DMS 273 (cell line): ENCODE data around the gene PMEPA1.

Experiments
- DNase-seq: peaks from one replicate; lab custom pipeline; 2025; ENCODE audit not compliant: unreplicated experiment; lab: John Stamatoyannopoulos, UW

PMEPA1 gene

GRCh38 chr20:57695012-57695411, 14.8 kb downstream of the PMEPA1 start:
- no peak for DNase-seq

DNA sequence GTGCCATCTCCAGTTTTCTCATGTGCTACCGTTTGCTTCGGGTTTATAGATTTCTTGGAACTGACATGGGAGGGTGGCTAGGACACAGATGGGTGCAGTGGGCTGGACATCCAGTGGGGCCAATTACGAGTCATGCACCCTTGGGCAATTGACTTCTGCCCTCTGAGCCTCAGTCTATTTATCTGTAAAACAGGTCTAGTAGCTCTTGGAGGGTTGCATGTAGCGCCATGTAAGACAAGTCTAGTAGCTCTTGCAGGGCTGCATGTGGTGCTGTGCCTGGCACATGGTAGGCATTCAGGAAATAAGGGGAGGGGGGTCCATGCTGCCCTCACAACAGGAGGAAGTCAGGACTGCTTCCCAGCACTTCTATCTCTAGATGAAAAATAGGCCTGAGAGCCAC, 15.3 kb downstream of the PMEPA1 start:
- no peak for DNase-seq

DNA sequence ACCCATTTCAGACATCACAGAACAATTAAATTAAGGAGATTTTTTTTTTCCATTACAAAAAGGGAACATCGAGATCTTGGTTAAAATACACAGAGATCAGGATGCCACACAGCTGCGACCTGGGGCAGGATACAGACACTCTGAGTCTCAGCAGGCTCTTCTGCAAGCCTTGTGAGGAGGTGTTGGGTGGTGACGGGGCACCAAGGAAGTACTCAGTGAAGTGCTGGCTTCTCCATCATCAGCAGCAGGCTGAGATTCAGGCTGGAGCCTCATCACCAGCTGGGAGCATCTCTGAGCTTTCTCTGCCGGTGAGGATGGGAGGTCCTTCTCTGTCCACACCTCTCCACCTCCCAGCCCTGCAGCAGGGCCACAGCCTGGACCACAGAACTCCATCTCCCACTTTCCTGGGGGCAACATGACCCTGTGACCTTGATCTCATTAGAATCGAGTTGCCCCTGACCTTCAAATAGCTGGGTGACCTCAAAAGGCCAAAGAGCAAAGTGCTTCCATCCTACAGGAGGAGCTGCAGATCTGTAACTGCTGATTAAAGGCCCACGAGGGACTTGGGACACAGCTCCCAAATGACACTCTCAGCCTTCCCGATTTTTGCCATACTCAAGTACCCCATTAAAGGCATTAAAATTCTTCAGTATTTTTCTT, 16.0 kb downstream of the PMEPA1 start:
- no peak for DNase-seq

DNA sequence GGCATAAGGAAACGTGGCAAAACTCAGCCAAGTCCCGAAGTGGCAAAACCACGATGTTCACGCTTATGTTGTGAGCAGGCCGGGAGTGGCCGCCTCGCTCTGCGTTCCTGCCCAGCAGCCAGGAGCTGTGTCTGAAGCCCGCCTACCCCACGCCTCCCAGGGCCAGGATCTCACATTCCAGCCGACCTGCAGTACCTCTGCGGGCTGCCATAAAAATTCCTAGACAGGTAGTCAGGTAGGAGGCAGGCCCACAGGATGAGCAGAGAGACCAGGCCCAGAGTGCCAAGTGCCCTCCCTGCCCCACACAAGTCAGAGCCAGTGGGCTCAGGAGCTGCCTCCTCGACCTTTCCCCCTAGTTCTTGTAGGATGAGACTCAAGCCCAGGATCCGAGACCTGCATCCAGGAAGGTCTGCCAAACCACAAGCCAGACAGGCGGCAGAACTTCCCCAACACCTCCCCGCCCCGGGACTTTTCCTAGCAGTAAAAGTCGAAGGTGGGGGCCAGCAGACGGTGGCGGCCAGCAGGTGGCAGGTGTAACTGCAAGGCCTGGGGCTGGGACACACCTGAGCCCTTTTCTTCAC, 16.7 kb downstream of the PMEPA1 start:
- DNase-seq, result no peak

GRCh38 chr20:57692393-57692792, 17.4 kb downstream of the PMEPA1 start:
- DNase-seq, result no peak

DNA sequence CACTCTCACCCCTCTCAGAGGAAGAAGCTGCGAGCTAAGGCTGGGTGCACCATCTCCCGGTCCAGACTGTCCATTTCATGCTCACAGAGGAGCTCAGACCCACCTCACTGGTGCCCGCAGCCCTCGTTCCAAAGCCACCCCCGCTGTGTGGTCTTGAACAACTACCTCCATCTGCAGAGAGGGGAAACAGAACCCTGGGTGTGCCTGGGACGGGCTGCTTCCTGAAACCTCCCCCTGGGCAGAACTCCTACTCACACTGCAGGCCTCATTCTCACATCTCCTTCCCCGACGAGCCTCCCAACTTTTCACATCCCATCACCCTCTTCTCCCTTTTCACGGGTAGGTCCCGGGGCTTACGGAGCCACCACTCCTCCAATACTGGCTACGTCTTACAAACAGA, 18.1 kb downstream of the PMEPA1 start:
- DNase-seq, result no peak

GRCh38 chr20:57690525-57690924, 19.3 kb downstream of the PMEPA1 start:
- DNase-seq, result no peak

DNA sequence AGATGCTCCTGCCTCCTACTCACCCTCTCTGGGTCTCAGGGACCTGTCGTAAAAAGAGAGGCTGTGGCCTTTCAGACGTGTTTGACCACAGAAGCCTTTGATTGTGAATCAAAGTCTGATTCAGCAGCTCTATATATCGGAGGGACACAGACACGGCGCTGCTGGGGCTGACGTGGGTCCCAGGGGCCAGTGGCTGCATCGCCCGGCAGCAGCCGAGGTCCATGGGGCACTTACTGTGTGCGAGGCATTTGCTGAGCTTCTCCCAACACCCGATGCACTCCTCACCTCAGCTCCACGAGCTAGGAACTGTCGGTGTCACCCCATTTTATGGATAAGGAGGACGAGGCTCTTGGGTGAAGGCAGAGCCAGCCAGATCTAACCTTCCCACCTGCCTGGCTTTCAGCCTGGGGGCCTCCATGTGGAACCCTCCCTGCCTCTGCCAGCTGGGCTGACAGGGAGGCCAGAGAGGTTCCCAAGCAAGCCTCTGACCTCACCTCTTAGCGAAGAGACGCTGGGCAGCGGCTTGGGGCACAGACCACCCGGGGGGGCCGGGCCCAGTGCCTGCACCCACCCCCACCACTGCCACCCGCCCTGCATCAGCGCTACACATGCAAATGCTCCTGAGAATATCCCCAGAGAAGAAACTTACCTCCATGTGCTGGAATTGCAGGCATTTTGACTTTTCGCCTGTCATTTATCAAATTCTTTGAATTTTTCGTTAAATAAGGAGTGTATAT, 19.9 kb downstream of the PMEPA1 start:
- no peak for DNase-seq

- no peak for DNase-seq
Observed at GRCh38 chr20:57688864-57689263, 21.0 kb downstream of the PMEPA1 start.

DNA sequence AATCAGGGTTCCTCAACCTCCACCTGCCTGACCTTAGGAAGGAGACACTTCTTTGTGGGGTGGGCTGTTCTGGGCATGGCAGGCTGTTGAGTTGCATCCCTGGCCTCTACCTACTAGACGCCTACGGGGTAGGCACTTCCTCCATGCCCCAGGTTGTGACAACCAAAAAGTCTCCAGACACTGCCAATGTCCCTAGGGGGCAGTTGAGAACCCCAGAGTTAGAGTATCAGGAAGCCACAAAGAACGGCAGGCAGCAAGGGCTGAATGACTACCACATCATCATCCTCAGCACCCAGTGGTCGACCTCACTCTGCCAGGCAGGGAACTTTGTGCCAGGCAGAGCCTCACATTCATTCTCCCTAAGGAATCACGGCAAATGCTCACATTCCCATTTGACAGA, 21.5 kb downstream of the PMEPA1 start:
- DNase-seq, result no peak

DNA sequence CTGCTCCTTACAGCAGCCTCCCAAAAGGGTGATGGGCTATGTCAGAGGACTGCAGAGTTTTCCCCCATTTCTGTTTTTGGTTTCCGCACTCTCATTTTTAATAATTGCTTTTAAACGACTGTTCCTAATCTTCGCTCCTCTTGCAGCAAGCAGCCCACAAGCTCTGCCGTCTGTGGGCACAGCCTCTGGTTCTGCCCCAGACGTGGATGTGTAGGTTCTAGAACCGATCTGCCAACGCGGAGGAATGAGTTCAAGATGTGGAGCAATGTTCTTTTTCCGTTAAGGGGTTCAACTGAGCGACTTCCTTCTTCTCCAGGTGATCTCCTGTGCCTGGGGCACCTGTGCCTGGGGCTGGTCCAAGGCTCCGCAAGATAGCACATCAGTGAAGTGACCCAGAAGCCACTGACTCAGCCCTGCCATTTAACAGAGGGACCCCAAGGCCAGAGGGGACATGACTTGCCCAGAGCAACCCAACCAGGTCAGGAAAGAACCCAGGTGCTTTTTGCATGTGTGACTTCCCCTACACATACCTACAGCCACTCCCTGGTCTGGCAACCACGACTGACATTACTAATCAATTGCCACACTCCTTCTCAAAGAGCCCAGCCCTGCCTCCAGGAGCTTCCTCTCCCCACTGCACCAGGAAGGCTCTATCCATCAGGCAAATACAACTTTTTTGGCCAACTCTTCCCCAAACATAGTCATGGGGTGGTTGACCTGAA, 22.7 kb downstream of the PMEPA1 start:
- DNase-seq, result no peak

DNA sequence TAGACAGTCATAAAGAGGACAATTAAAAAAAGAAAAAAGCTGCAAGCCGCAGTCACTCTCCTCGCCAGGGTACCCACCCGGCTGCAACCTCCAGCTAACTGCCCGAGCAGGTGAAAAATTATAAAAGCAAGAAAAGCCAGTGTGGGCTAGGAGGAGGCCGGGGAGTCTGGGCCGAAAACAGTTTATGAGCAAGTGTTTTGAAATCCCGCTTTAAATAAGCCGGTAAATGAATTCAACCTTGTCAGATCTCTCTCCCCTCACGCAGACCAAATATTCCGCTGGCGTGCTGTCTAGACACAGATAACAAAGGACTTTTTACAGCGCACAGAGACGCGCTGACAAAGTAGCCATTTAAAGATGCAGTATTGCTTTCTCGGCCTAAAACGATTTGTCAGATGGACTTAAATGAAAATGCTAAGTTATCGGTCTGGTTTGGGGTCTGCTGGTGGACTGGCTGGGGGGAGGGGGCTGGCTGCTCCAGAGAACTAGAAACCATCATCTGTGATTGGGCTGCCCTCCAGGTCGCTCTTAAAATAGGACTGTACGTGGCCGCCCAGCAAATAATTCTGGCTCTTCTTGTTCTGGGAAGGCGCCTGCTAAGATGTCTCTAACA, 24.6 kb downstream of the PMEPA1 start:
- no peak for DNase-seq

DNA sequence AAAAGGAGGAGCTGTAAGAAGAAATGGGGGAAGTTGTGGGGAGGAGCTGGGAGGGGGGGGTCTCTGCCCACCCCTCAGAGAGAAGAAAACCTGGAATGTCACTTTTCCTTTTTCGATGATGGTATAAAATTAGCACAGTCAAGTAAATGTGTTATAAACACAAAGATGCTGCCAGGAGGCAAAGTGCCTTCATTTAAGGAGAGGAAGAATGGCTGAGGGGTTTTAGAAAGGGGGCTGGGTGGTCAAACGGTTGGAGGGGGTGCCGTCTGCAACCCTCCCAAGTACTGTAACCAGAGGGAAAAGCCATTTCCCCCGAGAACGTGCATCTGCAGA, 25.0 kb downstream of the PMEPA1 start:
- no peak for DNase-seq

GRCh38 chr20:57683881-57684807, 25.7 kb downstream of the PMEPA1 start:
- DNase-seq, result no peak

DNA sequence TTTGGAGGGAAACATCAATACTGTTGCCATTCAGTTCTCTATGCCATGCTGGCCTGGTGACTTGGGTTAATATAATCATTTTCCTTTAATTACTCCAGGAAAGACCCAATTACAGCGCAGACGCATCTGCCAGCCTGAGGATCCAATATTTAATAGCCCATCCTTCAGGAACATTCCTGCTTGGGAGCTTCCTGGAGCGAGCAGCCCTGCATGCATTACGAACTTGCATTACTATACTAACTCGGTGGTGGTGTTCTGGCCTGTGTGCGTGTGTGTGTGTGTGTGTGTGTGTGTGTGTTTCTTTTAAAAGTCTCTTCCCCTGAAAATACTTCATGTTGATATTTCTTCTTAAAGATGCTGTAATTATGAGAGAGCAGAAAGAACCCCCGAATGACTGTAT, 26.5 kb downstream of the PMEPA1 start:
- no peak for DNase-seq

GRCh38 chr20:57682184-57683101, 27.4 kb downstream of the PMEPA1 start:
- no peak for DNase-seq

DNA sequence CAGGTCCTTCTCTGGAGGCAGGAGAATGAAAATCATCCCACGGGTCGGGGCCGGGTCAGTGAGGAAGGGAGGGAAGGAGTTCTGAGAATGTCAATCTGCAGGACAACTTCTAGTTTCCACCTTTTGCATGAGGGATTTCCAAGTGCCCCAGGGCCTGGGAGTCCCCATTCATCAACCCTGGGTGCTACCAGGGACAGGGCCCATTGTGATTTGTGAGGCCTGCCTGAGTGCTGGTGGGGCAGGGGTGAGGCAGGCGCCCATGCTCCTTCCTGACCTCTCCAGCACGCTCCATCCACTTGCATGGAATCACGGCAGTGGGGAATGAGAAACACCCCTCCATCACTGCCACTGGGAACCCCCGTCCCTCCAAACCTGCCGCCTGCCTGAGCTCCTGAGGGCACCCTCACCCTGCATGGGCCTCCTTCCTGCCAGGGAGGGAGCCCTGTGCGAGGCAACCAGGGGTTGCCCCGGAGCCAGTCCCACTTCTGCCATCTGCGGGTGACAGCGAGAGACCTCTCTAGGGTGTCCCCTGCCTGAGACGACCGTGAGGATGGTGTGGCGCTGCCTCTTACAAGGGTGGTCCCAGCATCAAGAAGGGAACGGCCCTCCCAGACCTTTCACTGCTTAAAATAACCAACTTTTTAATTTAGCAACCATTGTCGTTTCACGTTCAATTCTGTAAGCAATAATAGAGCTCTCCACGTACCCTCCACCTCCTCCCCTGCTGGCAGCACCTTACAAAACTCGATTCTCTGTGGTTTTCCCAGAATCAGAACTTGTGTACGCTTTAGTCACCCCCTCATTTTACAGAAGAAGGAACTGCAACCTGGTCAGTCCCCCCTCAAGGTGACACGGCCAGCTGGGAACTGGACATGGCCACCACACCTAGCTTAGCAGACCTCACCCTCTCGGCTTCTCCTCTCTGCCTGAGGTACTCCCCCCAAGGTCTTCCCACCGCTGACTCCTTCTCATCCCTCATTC, 28.6 kb downstream of the PMEPA1 start:
- DNase-seq, result no peak

- no peak for DNase-seq
Observed at GRCh38 chr20:57680131-57680716, 29.6 kb downstream of the PMEPA1 start.
